SW480 (cell line): Measurements from ENCODE around the gene NLK.
A peak's percentile ranks its signal among the peaks of the same experiment; 100 is the strongest.

Source experiments
- DNase-seq: peaks from one replicate; pipeline ENCODE4 v3.0.0-alpha.2; 2016; ENCODE audit warnings: low spot score

Gene NLK

DNA sequence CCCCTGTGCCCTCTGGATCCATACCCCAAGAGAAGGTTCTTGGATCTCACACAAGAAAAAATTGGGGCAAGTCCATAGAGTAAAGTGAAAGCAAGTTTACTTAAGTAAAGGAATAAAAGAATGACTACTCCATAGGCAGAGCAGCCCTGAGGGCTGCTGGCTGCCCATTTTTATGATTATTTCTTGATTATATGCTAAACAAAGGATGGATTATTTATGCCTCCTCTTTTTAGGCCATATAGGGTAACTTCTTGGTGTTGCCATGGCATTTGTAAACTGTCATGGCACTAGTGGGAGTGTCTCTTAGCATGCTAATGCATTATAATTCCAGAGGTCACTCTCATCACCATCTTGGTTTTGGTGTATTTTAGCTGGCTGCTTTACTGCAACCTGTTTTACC is 70.8 kb downstream of the NLK start:
- no peak for DNase-seq

GRCh38 chr17:28115046-28115445 is 72.6 kb downstream of the NLK start:
- no peak for DNase-seq

DNA sequence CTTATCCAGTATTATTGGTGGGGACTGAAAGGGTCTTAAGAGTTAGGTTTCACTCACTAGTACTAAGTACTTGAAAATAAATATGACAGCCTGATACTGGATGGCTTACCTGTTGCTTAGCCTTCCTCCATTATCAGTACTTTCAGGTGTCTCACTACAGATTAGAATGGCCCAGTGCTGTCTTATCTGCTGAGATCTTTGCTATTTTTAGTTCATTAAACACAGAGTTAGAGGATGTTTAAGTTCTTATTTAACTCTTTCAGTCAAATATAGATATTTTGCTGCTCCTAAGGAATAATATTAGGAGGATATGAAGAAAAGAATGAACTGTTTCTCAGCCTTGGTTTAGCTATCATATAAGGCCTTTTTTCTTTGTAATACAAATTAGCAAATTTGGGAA is 74.8 kb downstream of the NLK start:
- DNase-seq: no peak

- DNase-seq: no peak
Observed at GRCh38 chr17:28118362-28118761, 75.9 kb downstream of the NLK start.

GRCh38 chr17:28119046-28119445 is 76.6 kb downstream of the NLK start:
- DNase-seq: no peak

- no peak for DNase-seq
Observed at GRCh38 chr17:28119560-28119959, 77.1 kb downstream of the NLK start.

GRCh38 chr17:28120766-28121165 is 78.3 kb downstream of the NLK start:
- no peak for DNase-seq

DNA sequence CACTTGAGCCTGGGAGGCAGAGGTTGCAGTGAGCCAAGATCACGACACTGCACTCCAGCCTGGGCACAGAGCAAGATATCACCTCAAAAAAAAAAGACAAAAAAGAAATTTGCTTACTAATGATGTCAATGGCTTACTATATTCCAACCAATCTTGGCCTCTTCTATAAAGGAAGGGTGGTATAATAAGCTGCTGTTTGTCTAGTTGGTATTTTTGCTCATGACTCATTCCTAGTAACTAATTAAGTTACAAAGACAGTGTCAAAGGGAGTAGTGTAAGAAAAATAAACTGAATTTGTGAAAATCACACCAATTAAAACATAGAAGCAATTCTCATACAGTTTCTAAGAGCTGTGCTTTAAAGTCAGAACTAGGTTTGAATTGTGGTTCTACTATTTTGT is 82.5 kb downstream of the NLK start:
- no peak for DNase-seq

GRCh38 chr17:28125526-28126378 is 83.3 kb downstream of the NLK start:
- DNase-seq: no peak

DNA sequence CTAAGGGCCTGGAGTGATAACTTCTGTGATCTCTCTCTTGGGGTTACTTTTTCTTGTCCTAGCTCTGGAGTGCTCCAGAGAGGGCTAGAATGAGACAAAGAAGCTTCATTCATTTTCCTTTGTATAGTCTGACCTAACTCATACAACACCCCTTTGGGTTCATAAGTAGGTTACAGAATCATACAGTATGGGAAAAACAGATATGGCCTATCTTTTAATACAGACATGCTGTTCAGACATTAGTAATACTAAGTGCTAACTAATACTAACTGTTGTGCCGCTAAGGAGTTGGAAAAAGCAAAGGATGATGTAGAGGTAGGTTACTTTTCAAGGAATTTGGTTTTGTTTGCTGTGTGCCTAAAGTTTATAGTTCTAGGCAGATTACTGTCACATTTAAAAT is 84.7 kb downstream of the NLK start:
- DNase-seq: no peak

GRCh38 chr17:28128779-28129178 is 86.3 kb downstream of the NLK start:
- DNase-seq: no peak

- DNase-seq: no peak
Observed at GRCh38 chr17:28130472-28130871, 88.0 kb downstream of the NLK start.

- DNase-seq: no peak
Observed at GRCh38 chr17:28131599-28131998, 89.1 kb downstream of the NLK start.

DNA sequence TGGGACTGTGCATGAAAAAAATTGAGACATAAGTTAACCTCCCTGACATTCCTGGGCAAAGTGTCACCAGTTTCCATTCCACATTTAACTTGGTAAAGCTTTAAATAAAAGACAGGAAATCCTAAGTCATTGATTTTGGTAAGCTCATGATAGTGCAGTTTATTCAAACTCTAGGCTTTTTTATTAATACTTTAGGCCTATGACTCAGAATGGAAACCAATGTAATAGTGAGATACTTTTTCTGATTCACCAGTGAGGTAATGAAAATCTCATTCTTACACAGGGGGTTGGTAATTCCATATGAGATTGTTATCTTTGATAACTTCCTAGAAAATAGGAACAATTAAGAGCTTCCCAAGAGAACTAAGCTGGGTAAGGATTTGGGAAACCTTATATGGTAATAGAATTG is 91.1 kb downstream of the NLK start:
- no peak for DNase-seq

- DNase-seq: no peak
Observed at GRCh38 chr17:28136923-28137322, 94.4 kb downstream of the NLK start.

GRCh38 chr17:28139822-28140221 is 97.3 kb downstream of the NLK start:
- no peak for DNase-seq

- no peak for DNase-seq
Observed at GRCh38 chr17:28141313-28141712, 98.8 kb downstream of the NLK start.

- no peak for DNase-seq
Observed at GRCh38 chr17:28141773-28142172, 99.3 kb downstream of the NLK start.

DNA sequence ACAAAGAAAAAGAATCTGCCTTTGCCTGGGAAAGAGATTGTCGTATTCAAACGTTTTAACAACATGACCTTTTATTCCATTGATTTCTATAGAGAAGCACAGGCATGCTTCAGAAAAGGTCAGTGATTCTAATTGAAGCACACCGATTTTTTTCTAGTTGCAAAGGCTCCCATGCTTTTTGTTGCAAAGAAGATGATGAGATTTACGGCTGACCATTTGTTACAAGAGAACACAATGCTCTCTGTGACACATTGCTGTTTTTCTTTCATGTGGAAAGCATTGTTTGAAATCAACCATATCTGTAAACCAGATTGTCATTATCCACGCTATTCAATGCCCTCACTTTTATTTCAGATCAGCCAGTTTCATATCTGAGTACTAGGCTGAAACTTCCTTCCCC is 99.8 kb downstream of the NLK start:
- DNase-seq: no peak

DNA sequence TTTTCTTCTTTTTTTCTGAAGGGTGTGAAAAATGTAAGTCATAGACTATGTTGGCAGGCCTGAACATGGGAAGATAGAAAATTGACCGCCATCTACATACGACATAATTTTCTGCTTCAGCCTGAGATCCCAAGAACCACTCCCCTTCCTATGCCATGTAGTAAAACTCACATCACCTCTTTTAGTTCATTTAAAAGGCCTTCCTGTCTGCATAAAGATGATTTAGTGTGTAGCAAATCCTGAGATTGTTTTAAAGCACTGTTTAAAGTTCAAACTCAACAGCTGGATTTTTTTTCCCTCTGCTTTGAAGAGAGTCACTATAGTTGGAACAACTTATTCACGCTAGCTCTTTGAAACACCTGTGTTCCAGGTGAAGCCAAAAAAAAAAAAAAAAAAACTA is 101.5 kb downstream of the NLK start:
- no peak for DNase-seq

DNA sequence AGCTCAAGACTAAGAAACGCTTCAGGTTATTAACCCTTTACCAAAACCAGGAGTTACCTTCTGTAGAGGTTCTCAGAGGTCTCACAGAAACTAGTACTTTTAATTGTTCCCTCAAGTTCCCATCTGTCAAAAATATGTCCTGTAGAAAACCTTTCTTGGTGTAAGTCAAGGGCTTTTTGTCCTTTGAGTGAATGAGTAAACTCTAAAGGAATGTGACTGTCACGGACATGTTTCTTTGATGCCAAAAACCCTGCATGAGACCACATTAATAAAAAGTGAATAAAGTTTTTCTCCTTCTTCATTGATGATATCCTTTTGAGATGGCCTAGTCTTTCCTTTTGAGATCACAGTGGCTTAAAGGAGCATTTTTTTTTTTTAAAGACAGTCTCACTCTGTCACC is 102.9 kb downstream of the NLK start:
- peak; percentile 36 for DNase-seq

GRCh38 chr17:28147017-28147416 is 104.5 kb downstream of the NLK start:
- DNase-seq: no peak

DNA sequence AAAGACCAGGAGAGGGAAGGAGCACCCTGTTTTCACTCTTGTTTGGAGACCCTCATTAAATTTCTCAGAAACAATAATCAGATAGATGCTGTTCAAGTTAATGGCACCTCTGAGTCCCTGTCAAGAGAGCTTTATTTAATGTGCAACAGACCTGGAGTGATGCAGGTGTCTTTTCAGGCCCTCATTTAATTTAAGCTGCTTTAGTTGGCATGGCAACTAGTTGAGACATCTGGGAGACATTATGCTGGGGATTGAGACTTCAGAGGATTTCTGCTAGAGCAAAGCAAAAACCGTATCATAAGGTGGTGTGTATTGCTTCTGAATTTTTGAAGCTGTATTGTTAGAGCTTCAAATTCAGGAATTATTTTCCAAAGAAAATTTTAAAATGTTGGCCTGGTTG is 108.5 kb downstream of the NLK start:
- no peak for DNase-seq

DNA sequence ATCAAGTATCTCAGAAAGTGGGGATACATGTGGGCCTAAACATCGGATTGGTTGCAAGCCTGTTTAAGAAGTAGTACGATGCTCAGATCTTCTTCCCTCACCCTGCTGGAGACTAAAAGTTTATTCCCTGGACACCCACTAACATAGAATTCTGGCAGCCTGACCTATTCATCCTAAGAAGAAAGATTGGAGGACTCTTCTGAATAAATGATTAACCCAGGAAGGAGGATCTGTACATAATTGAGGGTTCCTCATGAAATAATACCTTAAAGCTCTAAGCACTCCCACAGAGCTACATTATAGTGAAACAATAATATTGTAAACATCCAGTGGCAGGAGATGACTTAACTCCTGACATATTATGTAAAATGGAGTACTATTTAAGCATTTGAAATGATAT is 111.7 kb downstream of the NLK start:
- DNase-seq: no peak
